ENCODE data around the gene MFSD2B. TPM values are rescaled to one million over a fixed set of nuclear protein-coding genes. Genes with fewer than 3 reads are reported as not detected.

MFSD2B gene
- total RNA-seq, 1 donor from 2014 or later: 0.38 TPM

GRCh38 chr2:24045511-24046508, 35.9 kb downstream of the MFSD2B start:
- Histone ChIP-seq H3K9me3 (no peaks in the 10 kb centered on the region), H3K4me1 (peaks cover 30% of the 10 kb centered on the region), H3K4me3 (peak overlapping the region; percentile 77), H3K27me3 (ENCODE audit: low read depth) (no peaks in the 10 kb centered on the region), H3K36me3 (no peaks in the 10 kb centered on the region), H3K27ac (no peak overlapping the region)
- no peak for ATAC-seq
- intact Hi-C loops (cut with DNase I): no loop called here
- no peak for TF ChIP-seq CTCF (IDR thresholded peaks at IDR 0.05)
- no peak for DNase-seq

- intact Hi-C loops (cut with DNase I): no loop called here
- no peak for ATAC-seq
- Histone ChIP-seq H3K27ac (peak overlapping the region; percentile 56), H3K4me1 (peaks cover 30% of the 10 kb centered on the region), H3K36me3 (no peaks in the 10 kb centered on the region), H3K27me3 (ENCODE audit: low read depth) (no peaks in the 10 kb centered on the region), H3K9me3 (no peaks in the 10 kb centered on the region), H3K4me3 (peak overlapping the region; percentile 77)
- no peak for TF ChIP-seq CTCF (IDR thresholded peaks at IDR 0.05)
- DNase-seq: no peak
Observed at GRCh38 chr2:24046599-24046929, 36.7 kb downstream of the MFSD2B start.

- ATAC-seq (peak; percentile 98 to 99), DNase-seq (peak; percentile 97)
- Histone ChIP-seq H3K4me3 (peak within 1 kb of the TSS; percentile 77), H3K36me3 (no peaks in the 10 kb centered on the region), H3K9me3 (no peaks in the 10 kb centered on the region), H3K27ac (peak within 1 kb of the TSS; percentile 56), H3K4me1 (peaks cover 30% of the 10 kb centered on the region), H3K27me3 (ENCODE audit: low read depth) (no peaks in the 10 kb centered on the region)
- no peak for TF ChIP-seq CTCF (IDR thresholded peaks at IDR 0.05)
- intact Hi-C loops (cut with DNase I): no loop called here
Observed at GRCh38 chr2:24046930-24047702, 37.2 kb downstream of the MFSD2B start, which contains the start of gene WDCP. Gene WDCP (minus strand): TSS chr2:24047391. CDS start chr2:24039494, 7,897 bp downstream.

GRCh38 chr2:24047703-24048033, 37.8 kb downstream of the MFSD2B start:
- DNase-seq: no peak
- H3K9me3 ChIP-seq: no peaks in the 10 kb centered on the region
- peak overlapping the region; percentile 77 for H3K4me3 ChIP-seq
- no peaks in the 10 kb centered on the region for H3K27me3 ChIP-seq (ENCODE audit: low read depth)
- H3K27ac ChIP-seq: peak overlapping the region; percentile 39
- no peak for TF ChIP-seq CTCF (IDR thresholded peaks at IDR 0.05)
- intact Hi-C loops (cut with DNase I): no loop called here
- H3K36me3 ChIP-seq: no peaks in the 10 kb centered on the region
- no peak for ATAC-seq
- H3K4me1 ChIP-seq: peaks cover 30% of the 10 kb centered on the region

- TF ChIP-seq CTCF (IDR thresholded peaks at IDR 0.05): no peak
- peak overlapping the region; percentile 82 for H3K4me3 ChIP-seq
- H3K9me3 ChIP-seq: no peaks in the 10 kb centered on the region
- no peak overlapping the region for H3K27ac ChIP-seq
- peaks cover 30% of the 10 kb centered on the region for H3K4me1 ChIP-seq
- DNase-seq: no peak
- no peak for ATAC-seq
- no peaks in the 10 kb centered on the region for H3K36me3 ChIP-seq
- H3K27me3 ChIP-seq (ENCODE audit: low read depth): no peaks in the 10 kb centered on the region
- intact Hi-C loops (cut with DNase I): no loop called here
Observed at GRCh38 chr2:24048769-24049484, 39.0 kb downstream of the MFSD2B start.

Data from lower lobe of right lung (tissue), 2 donors.